Spleen (tissue), 11 donors: ENCODE measurements around the gene SH2D2A. TPM values are rescaled to one million over a fixed set of nuclear protein-coding genes. Genes with fewer than 3 reads are reported as not detected.
A peak's percentile ranks its signal among the peaks of the same experiment; 100 is the strongest.

ENCODE experiments used
- DNase-seq: peaks from one replicate; pipeline ENCODE4 v3.0.0-alpha.2; 2020
- H3K27ac ChIP-seq, 8 donors: fragments of 200-600 bp; sonication (generic) in 7 of 8; 1 replicate in 4 of 8; 2 replicates in 4 of 8; pipeline versions ENCODE4 v1.5.0 to v1.8.0; 2016 to 2021; ENCODE audit warnings: inconsistent platforms in 4 of 8, mild to moderate bottlenecking in 4 of 8, moderate library complexity in 1 of 8
- H3K27me3 ChIP-seq, 7 donors: fragments of 200-600 bp; sonication (generic) in 6 of 7; replicated peaks in 1 of 7; 1 replicate in 4 of 7; 2 replicates in 3 of 7; pipeline versions ENCODE4 v1.5.0 to v1.8.0; 2016 to 2021; ENCODE audit warnings: inconsistent platforms in 3 of 7, mild to moderate bottlenecking in 1 of 7
- H3K36me3 ChIP-seq, 6 donors: fragments of 200-600 bp; sonication (generic) in 5 of 6; 1 replicate in 4 of 6; 2 replicates in 2 of 6; pipeline versions ENCODE4 v1.5.0 to v1.8.0; 2016 to 2021; ENCODE audit warnings: inconsistent platforms in 2 of 6
- H3K4me1 ChIP-seq, 6 donors: fragments of 200-600 bp; sonication (generic) in 5 of 6; 1 replicate in 3 of 6; 2 replicates in 3 of 6; pipeline versions ENCODE4 v1.5.0 to v1.8.0; 2016 to 2021; ENCODE audit warnings: inconsistent platforms in 3 of 6
- H3K4me3 ChIP-seq, 8 donors: fragments of 200-600 bp; sonication (generic) in 7 of 8; 1 replicate in 4 of 8; 2 replicates in 4 of 8; pipeline versions ENCODE4 v1.5.0 to v1.8.0; 2016 to 2021; ENCODE audit warnings: inconsistent platforms in 4 of 8, mild to moderate bottlenecking in 4 of 8, moderate library complexity in 2 of 8
- H3K9me3 ChIP-seq, 8 donors: fragments of 200-600 bp; sonication (generic) in 7 of 8; 1 replicate in 4 of 8; 2 replicates in 4 of 8; pipeline versions ENCODE4 v1.5.0 to v1.8.0; 2016 to 2021; ENCODE audit warnings: inconsistent platforms in 4 of 8
- POLR2A ChIP-seq, 3 donors: fragments of 450-650 bp; IDR thresholded peaks; one replicate each; pipeline ENCODE4 v1.5.1; 2017; ENCODE audit warnings: antibody characterized with exemption in 3 of 3, mild to moderate bottlenecking in 1 of 3
- POLR2AphosphoS5 ChIP-seq, 3 donors: sonication (generic); formaldehyde crosslinking; IDR thresholded peaks; one replicate each; pipeline ENCODE4 v1.5.1; 2017; ENCODE audit warnings: antibody characterized with exemption in 3 of 3
- WGBS, 5 donors: extraction: QIAGEN DNeasy Blood & Tissue Kit in 3 of 5; methylation state at CpG; one replicate each; pipeline versions ENCODE4 v1.1.5 to v1.1.7; 2013 to 2018; 5-methylcytosine and 5-hydroxymethylcytosine counted together
- intact Hi-C: fragments of 100-400 bp; cut with DNase I; formaldehyde crosslinking; loops from one replicate; pipeline ENCODE4 v1.15.0; 2023; ENCODE audit warnings: low total_unique reads
- polyA plus RNA-seq, 3 donors: library from polyadenylated mRNA; stranded (reverse); fragments of 200-250 nt; gene quantifications; one replicate each; pipeline ENCODE4 v1.2.1, GENCODE V29; 2013
- total RNA-seq, 7 donors: library from RNA; depleted of rRNA in 3 of 7; stranded (reverse); fragments of >200 nt in 3 of 7; fragmentation: NEBNext Ultra II Directional in 4 of 7; extraction: Animal tissue kit (Norgen Biotek cat#: 25700) in 4 of 7; gene quantifications; one replicate each; pipeline versions ENCODE4 v1.1.0 to v1.2.1, GENCODE V29; 2016 to 2021
- TF ChIP-seq, protein P1 (sequence below), 11 experiments: fragments of 200-600 bp in 7 of 11; fragments of 450-650 bp in 4 of 11; sonication (generic) in 4 of 11; IDR thresholded peaks in 8 of 11; conservative IDR thresholded peaks in 3 of 11; 1 replicate in 7 of 11; 2 replicates in 4 of 11; pipeline versions ENCODE4 v1.4.0 to v1.8.0; 2016 to 2021; ENCODE audit warnings: antibody characterized with exemption in 11 of 11, inconsistent platforms in 4 of 11, mild to moderate bottlenecking in 1 of 11
- donor health status: healthy with polysubstance abuse.
- donor health status: DM: no; HTN: no; CAD: no; lungs with moderate emphysema.
- donor health status: DM: no; HTN: no; CAD: no.
- donor health status: Bipolar disorder and iron deficiency.
- donor health status: healthy.
- donor health status: DM: no; HTN: no; CAD: no.
- donor health status: DM: yes; HTN: yes; CAD: no.

The SH2D2A gene
- total and polyA plus RNA-seq, 10 donors: 3.6 to 22.1 (median 12.4) TPM

DNA sequence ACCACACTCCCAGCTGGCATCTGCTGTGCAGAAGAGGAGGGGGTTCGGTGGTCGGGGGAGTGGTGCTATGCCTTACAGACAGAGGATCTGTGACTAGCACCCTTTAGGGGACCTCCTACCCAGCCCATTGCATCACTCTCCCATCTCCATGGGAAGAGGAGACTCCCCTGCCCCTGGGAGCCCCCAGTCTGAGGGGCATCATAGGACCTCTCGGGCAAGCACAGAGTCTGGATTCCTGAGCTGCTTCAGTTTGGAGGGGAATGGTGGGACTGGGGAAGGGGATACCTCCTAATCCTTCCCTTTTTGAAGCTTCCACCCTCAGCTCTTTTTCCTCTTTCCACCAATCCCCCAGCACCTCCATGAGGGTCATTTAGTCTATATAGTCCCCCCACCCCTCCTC lies 40.9 kb upstream of the SH2D2A start:
- H3K4me1 ChIP-seq: peaks cover 20 to 36% (median 27%) of the 10 kb centered on the region in 6 donors
- no peaks in the 10 kb centered on the region for H3K36me3 ChIP-seq
- no peaks in the 10 kb centered on the region for H3K9me3 ChIP-seq
- intact Hi-C loops: loop anchor here (10.0 kb wide), 1 partner anchor 53 kb away; no protein-coding TSS in a partner anchor
- DNase-seq: no peak
- no peak overlapping the region for H3K4me3 ChIP-seq
- 65 to 83% (median 71%) methylated on average over 3 of the region's 3 CpGs for WGBS, 5 donors
- no peak overlapping the region for H3K27ac ChIP-seq
- H3K27me3 ChIP-seq: peaks cover 7 to 70% (median 41%) of the 10 kb centered on the region in 7 donors
- TF ChIP-seq, protein P1, sequence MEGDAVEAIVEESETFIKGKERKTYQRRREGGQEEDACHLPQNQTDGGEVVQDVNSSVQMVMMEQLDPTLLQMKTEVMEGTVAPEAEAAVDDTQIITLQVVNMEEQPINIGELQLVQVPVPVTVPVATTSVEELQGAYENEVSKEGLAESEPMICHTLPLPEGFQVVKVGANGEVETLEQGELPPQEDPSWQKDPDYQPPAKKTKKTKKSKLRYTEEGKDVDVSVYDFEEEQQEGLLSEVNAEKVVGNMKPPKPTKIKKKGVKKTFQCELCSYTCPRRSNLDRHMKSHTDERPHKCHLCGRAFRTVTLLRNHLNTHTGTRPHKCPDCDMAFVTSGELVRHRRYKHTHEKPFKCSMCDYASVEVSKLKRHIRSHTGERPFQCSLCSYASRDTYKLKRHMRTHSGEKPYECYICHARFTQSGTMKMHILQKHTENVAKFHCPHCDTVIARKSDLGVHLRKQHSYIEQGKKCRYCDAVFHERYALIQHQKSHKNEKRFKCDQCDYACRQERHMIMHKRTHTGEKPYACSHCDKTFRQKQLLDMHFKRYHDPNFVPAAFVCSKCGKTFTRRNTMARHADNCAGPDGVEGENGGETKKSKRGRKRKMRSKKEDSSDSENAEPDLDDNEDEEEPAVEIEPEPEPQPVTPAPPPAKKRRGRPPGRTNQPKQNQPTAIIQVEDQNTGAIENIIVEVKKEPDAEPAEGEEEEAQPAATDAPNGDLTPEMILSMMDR (IDR thresholded peaks at IDR 0.05 in 8 of 11, conservative IDR thresholded peaks at IDR 0.05 in 3 of 11): no peak
- no peak for TF ChIP-seq POLR2A (IDR thresholded peaks at IDR 0.05)
- TF ChIP-seq POLR2AphosphoS5 (IDR thresholded peaks at IDR 0.05): no peak

DNA sequence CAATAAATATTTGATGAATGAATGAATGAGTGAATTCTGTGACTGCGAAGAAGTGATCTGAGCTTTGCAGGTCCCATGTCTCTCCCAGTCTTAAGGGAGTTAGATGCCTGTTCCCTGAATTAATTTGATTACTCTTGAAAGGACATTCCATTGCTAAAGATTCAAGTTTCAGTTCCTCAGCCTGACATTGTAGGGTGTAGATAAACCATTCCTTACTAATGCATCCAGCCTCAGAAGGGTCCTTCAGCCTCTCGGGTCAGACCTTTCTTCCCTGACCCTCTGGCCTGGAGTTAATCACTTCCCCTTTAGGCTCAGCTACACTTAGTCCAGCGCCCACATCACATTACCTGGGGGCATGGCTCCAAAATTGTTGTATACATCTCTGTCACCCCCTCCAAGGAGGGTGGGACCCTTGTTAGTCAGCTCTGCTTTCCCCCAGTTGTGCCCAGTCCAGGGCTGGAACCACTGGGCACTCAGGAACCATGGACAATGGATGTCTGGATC lies 39.7 kb upstream of the SH2D2A start:
- H3K4me1 ChIP-seq: peaks cover 20 to 31% (median 26%) of the 10 kb centered on the region in 6 donors
- TF ChIP-seq, protein P1 (IDR thresholded peaks at IDR 0.05 in 8 of 11, conservative IDR thresholded peaks at IDR 0.05 in 3 of 11): no peak
- no peak for TF ChIP-seq POLR2AphosphoS5 (IDR thresholded peaks at IDR 0.05)
- TF ChIP-seq POLR2A (IDR thresholded peaks at IDR 0.05): no peak
- no peaks in the 10 kb centered on the region for H3K9me3 ChIP-seq
- intact Hi-C loops: loop anchor here (10.0 kb wide), 1 partner anchor 52 kb away; no protein-coding TSS in a partner anchor
- H3K27ac ChIP-seq: no peak overlapping the region
- WGBS, 5 donors: 66 to 78% (median 72%) methylated on average over 3 of the region's 3 CpGs
- H3K4me3 ChIP-seq: no peak overlapping the region
- H3K36me3 ChIP-seq: no peaks in the 10 kb centered on the region
- DNase-seq: no peak
- peaks cover 7 to 69% (median 31%) of the 10 kb centered on the region in 7 donors for H3K27me3 ChIP-seq

DNA sequence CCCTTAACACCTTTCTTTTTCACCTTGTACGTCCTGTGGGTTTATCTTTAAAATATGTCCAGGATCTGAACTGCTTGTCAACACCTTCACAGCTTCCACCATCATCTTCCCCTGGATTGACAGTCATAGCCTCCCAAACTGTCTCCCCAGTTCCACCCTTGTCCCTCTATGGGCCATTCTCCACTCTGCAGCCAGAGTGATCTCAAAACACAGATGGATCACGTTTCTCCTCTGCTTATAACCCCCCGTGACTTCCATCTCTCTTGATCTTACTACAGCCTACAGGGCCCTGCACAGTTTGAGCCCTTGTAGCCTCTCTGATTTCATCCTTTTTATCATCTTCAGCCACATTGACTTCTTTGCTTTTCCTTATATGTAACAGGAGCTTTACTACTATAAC lies 38.0 kb upstream of the SH2D2A start:
- WGBS, 5 donors: 35 to 72% (median 69%) methylated on average over 3 of the region's 3 CpGs
- TF ChIP-seq POLR2AphosphoS5 (IDR thresholded peaks at IDR 0.05): no peak
- TF ChIP-seq, protein P1 (IDR thresholded peaks at IDR 0.05 in 8 of 11, conservative IDR thresholded peaks at IDR 0.05 in 3 of 11): no peak
- TF ChIP-seq POLR2A (IDR thresholded peaks at IDR 0.05): no peak

DNA sequence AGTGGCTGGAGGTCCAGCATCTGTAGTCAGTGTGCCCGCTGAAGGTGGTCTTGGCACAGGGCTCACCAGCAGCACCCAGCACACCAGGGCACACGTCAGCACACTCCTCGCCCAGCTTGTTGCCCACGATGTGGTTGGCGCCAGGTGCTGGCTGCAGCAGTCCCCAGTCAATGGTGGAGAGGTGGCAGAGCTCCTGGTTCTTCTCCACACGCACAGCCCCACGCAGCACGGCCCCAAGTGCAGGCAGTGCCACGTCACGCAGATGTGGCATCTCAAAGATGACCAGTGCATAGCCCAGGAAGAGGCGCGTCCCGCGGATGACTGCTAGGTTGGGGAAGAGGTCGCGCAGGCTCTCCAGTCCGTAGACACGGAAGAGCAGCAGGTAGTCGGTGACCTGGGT lies 37.1 kb upstream of the SH2D2A start:
- peaks cover under 1 to 64% (median 15%) of the 10 kb centered on the region in 7 donors for H3K27me3 ChIP-seq
- peaks cover 0 to 10% (median 5%) of the 10 kb centered on the region in 6 donors for H3K4me1 ChIP-seq
- WGBS, 5 donors: 90 to 95% (median 92%) methylated on average over 19 of the region's 19 CpGs
- no peak overlapping the region for H3K4me3 ChIP-seq
- H3K36me3 ChIP-seq: no peaks in the 10 kb centered on the region
- TF ChIP-seq POLR2AphosphoS5 (IDR thresholded peaks at IDR 0.05) (no peak), POLR2A (IDR thresholded peaks at IDR 0.05) (no peak)
- TF ChIP-seq, protein P1 (IDR thresholded peaks at IDR 0.05 in 8 of 11, conservative IDR thresholded peaks at IDR 0.05 in 3 of 11): no peak
- intact Hi-C loops: loop anchor here (10.0 kb wide), 1 partner anchor 49 kb away; no protein-coding TSS in a partner anchor
- DNase-seq: peak; percentile 62
- H3K27ac ChIP-seq: no peak overlapping the region
- no peaks in the 10 kb centered on the region for H3K9me3 ChIP-seq

More for the DNA sequence above, 38.0 kb upstream of the SH2D2A start:
- intact Hi-C loops: loop anchor here (10.0 kb wide), 1 partner anchor 50 kb away; no protein-coding TSS in a partner anchor
- no peak overlapping the region for H3K4me3 ChIP-seq
- H3K27me3 ChIP-seq: peaks cover 3 to 64% (median 14%) of the 10 kb centered on the region in 7 donors
- peaks cover 4 to 14% (median 9%) of the 10 kb centered on the region in 6 donors for H3K4me1 ChIP-seq
- no peak overlapping the region for H3K27ac ChIP-seq
- no peaks in the 10 kb centered on the region for H3K36me3 ChIP-seq
- H3K9me3 ChIP-seq: no peaks in the 10 kb centered on the region
- no peak for DNase-seq
